HG03520 (cell line): ENCODE data around the gene PRKCE.
A peak's percentile ranks its signal among the peaks of the same experiment; 100 is the strongest.

Experiments used
- ATAC-seq: cut with Tn5 transposase; IDR thresholded peaks from one replicate; pipeline ENCODE4 v1.9.1; 2021; ENCODE audit warnings: mild to moderate bottlenecking, moderate library complexity; ENCODE audit not compliant: unreplicated experiment

The PRKCE gene

DNA sequence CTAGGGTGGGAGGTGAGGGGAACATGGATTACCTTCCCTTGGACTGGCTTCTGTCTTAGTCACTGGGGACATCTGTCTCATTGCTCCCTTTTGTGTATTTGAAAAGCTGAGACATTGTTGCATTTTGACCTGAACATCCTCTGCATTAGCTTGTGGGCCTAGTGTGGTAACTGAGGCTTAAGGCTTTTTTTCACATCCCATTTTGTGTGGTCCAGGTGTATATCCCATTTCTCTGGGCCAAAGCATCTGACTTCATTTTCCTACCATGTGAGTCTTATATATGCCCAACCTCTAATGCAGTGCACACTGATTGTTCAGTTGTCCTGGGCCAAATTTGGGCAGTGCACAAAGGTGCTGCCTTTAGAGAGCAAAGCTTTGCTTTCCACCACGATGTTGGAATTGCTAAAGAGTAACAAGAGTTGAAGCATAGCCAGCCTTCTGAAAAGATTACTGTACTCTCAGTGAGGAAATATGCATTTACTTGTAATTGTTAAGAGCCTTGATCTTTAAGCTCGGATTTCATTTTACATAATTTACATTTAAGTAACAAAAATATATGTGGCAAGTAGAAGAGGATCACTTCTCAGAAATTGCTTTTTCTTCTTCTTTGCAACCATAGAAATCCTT is 13.3 kb downstream of the PRKCE start:
- ATAC-seq = no peak

DNA sequence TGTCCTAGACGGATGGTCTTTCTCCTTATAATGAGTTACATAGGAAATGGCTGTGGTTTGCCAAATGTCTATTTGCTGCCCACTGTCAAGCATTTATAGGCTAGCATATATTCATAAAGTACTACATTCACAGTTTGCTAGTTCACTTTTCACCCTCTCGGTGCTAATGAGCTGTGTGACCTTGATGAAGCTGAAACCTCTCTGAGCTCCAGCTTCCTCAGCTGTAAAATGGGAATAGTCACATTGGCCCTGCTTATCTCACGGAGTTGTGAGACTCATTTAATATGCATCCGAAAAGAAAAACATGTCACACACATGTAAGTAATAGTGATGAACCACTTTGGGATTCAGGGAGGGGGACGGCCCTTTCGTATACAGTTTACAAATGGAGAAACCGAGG is 17.0 kb downstream of the PRKCE start:
- no peak for ATAC-seq

DNA sequence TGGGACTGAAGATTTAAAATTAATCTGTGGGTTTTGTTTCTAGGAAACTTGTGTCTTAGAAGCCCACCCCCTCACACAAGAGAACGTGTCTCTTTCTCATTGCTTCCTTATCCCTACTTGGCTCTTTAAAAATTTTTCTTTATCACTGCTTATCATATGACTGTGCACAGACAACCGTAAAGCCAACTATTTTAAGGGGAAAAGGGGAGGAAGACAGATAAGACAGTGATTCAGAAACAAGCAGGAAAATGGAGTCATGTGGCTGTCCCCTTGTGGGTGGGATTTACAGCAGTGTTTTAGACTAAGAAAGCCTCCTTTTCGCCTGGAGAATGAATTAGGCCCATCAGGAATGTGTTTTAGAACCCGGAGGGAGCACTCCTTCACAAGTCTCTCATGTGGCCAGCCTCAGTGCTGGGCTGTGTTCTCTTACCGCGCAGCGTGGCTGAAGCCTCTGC is 17.6 kb downstream of the PRKCE start:
- no peak for ATAC-seq

DNA sequence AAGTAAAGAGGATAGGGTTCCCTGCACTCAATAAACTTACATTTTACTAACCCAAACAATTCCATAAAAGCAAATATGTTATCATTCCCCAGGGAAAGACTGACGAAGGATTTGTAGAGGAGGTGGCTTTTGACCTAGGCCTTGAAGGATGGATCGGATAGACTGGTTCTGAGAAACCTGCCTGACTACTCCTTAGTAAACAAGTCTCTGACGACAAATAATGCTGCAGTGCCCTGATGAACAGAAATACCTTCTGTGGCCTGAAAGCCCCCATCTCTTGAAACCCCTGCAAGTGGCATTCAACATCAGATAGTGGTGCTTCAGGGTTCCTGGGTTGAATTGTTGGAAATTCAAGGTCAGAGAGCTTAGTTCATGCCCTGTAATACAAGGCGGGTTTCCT is 19.2 kb downstream of the PRKCE start:
- no peak for ATAC-seq

DNA sequence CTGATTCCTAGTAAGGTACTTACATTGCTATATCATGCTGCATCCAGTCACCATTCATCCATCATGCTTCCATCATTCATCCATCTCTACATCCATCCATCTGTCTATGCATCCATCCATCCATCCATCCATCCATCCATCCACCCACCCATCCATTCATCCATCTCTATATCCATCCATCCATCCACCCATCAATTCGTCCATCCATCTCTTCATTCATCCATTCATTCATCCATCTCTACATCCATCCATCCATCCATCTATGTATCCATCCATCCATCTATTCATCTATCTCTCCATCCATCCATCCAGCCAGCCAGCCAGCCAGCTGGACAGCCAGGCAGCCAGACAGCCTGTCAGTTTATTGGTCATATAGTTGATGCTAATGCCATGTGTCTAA is 20.7 kb downstream of the PRKCE start:
- no peak for ATAC-seq

DNA sequence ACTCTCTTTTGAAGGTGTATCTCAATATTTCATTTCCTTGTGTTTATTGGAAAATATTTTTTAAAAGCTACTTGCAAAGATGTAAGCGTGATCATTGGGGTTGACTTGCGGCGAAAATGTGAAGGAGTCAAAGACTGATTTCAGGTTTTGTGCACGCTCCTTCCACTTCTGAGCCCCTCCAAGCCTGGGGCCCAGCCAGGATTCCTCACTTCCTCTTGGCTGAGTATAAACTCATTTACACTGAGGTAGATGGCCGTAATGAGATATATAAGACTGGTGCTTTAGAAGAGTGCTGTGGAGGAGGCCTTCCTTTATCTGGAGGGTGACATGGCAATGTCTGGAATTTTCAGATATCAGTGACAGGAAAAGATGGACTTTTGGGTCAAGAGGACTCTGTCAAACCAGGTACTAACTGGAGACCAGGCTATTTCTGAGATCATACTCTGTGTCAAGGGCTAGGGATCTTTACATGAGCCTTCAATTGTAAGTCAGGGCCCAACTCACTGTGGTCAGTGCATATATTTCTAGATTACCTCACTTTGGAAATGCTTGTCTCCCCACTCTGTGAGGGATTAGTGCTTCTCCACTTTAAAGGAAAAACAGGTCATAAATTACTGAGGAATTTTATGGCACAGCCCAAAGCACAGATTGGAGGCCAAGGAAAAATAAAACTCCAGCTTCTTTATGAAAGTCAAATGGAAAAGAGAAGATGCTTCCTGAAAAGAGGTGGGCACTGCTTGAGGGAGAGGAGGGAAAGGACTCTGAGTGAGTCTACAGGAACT is 22.8 kb downstream of the PRKCE start:
- no peak for ATAC-seq

DNA sequence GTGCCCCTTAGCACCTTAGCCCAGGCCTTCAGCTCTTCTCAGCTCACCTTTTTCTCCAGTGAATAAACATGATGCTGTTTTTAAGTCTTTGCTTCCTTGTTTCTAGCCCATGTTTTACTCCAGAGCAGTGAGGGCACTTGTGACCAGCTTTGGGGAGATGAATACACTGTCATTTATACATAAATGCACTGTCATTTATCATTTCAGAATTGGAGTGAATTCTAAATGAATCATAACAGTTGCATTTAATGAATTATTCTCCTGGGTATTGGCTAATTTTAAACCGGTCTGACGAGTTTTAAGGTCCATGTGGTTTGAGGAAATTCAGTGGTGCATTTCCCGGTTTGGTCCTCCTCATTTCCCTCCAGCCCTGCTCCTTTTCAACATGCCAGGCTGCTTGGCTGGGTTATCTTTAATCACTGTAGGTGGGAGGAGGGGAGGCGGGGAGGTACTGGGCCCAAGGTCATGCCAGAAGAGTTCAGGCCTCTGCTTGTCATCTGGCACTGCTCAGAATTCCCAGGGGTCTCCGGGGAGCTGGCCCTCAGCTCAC is 23.9 kb downstream of the PRKCE start:
- no peak for ATAC-seq

DNA sequence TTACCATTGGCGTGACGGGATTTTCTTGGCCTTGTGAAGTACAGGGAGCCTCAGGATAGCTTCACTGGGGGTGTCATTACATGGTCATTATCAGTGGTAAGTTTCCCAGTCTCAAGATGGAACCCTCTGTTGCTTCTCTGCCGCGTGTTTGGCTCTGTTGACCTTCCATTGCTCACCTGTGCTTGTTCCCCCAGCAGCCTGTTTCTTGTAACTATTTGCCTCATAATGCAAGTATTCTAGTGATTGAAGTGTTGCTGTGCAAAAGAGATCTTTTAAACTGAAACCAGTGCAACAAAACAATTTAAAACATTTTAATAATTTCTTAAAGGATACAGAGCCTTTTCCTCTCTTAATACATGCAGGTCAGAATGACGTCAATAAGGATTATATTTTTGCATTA is 24.6 kb downstream of the PRKCE start:
- ATAC-seq = no peak

DNA sequence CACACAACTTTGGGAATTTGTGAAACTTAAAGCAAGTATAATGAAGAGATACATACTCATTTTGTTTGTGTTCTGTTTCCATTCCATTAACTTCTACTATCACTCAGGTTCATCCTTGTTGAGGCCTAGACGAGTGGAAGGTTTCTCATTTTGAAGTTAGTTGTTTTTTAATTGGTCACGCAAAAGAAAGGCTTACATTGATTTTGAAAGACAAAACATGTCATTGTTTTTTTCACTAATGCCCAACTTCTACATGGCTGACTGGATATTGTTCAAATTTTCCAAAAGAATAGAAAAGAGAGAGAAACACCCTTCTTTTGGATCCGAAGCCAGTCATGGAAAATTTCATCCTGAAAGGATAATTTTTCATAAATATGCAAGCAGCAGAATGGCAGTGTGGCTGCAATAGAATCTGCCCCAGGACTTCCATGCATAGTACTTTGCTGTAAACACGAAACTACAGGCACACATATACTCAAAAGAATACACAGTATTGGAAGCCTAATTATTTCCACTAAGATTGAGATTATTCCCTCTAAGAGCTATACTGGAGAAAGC is 27.4 kb downstream of the PRKCE start:
- no peak for ATAC-seq

DNA sequence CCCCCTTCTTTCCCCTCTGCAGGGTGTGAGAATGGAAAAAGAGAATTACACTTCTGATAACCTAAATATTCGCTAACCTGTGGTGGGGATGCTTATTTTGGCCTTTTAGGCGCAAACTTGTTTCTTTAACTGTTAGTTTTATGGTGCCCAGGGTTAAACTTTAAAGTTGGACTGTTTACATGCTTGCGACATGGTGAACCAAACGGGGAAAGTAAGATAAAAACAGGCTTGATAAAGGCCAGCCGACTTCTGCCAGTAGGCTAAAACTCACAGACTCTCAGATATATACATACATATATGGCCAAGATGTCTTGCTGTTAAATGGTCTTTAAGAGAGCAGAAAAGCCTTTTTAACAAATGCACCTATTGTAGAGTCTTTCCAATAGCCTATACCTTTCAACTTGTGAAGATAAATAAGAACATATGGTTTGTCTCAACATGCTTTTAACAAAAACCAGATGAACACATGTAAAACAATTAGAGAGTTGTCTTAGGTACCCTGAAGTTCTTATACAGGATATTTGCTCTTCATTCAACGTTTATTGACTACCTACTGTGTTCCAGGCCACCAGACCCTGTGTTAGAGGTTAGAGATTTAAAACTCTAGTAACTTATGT is 29.0 kb downstream of the PRKCE start:
- ATAC-seq = no peak

DNA sequence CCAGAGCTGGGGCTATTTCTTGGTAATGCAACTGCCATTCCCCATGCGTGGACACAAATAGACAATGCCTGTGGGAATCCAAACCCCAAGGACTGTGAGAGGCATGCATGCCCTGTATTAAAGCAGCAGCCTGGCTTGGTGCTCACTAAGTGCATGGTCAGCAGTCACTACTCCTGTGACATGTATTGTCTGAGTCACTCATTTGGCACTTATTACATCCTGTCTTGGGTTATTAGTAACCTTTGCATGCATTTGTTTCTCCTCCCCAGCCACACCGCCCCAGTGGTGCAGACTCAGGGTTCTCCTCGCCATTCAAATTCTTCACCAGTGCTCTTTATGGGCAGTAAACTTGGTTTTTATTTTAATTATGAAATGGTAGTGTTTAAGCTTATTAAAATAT is 30.2 kb downstream of the PRKCE start:
- peak; percentile 72 for ATAC-seq

DNA sequence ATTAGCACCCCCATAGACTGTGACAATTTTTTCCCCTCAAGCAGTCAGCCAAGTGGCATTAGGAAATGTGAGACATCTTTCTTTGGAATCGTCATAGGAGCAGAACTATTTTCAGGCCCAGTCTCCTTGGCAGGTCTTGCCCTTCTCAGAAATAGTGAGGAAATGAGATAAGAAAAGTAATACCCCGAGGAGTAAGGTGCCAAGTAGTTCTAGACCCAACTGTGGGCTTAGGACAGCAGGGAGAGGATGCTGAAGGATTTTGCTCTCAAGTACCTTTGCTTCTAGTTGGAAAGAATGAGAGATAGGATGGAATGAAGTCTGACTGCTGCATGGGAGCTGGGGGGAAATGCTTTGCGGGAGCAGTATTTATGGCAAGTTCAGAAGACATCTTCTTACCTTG is 31.8 kb downstream of the PRKCE start:
- no peak for ATAC-seq

DNA sequence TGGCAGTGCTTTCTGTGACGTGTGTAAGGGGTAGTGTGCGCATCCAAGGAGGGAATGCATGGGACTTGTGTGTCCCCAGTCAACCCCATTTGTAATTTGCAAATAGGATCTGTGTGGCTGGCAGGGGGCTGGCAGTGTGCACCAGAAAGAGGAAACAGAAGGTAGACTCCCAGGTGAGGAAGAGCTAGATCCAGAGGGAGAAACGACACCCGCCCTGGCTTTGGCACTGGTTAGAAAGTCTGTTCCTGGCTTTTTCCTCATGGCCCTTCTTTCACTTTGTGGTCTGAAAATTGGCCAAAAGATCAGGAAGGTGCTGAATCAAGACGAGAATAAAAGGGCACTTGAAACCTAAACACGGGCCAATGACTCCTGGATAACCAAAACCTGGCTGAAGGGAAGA is 33.3 kb downstream of the PRKCE start:
- ATAC-seq = no peak

DNA sequence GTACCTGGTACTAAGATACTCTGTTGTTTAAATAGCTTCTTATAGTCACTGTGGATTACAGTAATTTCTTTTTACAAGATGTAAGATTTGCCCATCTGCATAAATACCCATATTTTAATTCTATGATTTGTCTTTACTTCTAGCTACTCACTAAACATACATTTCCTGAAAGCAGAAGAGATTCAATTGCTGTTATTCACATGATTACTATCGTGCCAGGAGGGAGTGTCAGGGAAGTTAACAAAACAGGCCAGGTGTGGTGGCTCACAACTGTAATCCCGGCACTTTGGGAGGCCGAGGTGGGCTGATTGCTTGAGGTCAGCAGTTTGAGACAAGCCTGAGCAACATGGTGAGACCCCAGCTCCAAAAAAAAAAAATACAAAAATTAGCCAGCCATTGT is 33.8 kb downstream of the PRKCE start:
- ATAC-seq = no peak

DNA sequence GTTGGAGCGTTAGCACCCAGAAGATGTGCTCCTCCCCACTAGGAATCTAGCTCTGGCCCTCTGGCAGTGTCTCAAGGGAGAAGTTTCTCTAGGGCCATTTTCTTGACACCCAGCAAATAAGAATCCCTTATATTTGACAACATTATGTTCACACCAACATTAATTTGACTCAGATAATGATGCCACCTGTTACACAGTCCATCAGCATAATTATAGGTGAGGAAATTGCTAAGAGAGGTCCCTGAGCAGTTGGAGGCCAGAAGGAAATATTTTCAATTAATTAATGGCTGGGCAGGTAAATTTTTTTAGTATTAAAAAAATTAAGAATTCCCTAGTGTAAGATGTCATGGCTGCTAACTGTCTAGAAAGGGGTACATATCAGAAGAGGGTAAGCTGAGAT is 36.5 kb downstream of the PRKCE start:
- ATAC-seq = no peak

DNA sequence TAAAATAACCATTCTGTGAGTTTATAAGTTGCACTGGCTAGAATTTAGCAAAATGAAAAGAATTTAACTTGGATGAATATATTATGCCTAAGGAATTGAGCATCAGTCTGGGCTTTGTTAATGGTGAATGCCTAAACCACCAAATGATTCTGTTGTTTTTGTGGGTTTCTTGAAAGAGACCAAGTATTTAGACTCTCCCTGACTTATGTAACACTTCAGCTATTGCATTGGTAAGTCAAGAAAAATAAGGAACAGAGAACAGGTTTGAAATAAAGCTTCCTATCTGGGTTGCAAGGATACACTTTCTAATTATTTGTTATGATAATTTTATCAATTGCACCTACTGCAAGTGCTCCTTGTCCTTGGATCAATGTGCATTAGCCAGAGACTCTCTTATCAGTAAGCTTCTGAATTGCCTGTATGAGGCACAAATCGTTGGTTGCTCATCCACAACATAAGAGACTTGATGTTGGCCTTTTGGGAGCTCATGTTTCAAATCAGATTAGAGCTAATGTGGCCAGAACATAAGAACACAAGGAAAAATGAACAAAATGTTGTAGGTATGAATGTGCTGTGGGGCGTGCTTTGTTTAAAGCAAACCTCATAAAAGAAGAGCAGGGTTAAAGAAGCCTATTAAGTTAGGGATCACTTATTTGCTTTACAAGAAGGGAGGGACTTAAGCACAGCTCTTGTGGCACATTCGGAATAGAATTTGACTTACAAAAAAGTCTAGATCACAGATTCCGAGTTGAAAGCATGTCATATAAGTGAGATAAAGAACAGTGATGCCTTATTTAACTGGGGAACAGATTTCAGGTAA is 37.2 kb downstream of the PRKCE start:
- ATAC-seq = no peak

DNA sequence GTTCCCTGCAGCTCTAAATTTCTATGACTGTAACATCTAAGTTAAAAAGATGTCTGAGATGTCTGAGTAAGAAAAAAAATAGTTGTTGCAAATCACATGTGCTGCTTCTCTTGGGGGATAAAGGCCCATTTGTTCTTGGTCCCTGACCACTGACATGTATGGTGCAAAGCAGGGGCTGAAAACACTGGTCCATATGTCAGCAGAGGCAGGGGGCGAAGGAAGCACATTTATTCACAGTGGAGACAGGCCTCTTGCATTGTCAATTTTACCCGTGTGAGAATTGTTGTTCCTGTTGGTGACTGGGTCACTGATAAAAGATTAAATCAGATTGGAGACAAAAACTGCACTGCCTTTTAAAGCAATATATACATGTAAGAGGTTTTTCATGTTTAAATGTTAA is 38.8 kb downstream of the PRKCE start:
- ATAC-seq = no peak

DNA sequence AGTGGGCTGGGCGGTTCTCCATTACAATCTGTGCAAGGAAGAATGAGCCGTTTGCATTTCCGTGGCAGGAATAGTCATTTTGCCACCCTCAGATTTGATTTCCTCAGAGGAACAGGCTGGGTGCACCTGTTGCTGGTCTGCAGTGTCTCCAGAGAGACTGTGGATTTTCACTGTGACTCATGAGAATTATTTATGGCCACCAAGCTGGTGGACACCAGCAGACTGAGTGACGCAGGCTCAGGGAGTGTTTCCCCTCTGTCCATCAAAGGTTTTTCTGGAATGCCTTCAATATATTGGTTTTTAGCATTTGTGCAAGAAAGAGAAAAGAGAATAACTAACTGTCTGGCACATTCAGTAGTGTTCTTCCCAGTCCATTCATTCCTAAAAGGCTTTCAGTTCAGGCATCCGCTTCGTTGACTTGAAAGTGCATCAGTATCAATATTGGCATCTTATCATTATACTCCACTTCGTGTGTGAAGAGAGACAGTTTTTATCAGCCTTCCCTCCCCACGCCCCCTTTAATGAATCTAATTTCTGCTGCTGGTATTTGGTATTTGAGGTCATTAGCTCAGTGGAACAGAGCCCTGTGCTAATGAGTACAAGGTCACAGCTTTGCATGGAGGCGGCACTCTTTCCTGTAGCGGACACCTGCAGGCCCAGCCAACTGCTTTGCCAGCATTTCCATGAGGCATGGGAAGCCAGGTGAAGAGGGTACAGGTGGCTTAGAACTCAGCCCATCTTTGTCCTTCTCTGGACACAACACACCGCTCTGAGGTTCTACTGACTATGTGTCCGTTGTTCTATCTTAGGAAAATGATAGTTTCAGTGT is 39.9 kb downstream of the PRKCE start:
- ATAC-seq = peak; percentile 45

DNA sequence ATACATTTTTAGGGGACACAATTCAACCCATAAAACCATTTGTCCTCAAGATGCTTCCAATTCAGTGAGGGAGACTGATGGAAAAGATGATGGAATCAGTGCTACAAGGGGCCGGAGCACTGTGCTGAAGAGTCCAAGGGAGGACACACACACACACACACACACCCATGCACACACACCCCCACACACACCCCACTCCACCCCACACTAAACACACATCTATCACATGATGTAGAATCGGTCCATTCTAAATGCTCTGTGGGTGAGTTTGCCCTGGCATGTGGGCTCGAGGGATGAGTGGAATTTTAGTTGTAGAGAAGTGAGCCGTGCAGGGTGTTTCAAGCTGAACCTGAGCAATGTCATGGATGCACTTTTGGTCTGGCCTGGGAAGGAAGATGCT is 41.1 kb downstream of the PRKCE start:
- no peak for ATAC-seq

DNA sequence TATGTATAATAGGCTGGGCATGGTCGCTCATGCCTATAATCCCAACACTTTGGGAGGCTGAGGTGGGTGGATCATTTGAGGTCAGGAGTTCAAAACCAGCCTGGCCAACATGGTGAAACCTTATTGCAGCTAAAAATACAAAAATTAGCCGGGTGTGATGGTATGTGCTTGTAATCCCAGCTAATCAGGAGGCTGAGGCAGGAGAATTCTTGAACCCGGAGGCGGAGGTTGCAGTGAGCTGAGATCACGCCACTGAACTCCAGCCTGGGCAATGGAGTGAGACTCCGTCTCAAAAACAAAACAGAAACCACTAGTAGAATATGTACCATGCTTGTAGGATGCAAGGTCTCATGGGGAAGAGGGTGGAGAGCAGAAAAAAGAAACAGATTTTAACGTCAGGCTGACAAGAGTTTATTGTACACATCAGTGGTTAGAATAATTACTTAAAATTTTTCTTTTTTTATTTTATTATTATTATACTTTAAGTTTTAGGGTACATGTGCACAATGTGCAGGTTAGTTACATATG is 44.1 kb downstream of the PRKCE start:
- peak; percentile 47 for ATAC-seq
